H9 (cell line): ENCODE measurements around the gene OOSP4A. TPM values are rescaled to one million over a fixed set of nuclear protein-coding genes. Genes with fewer than 3 reads are reported as not detected.

Experiments
- DNase-seq: peaks from one replicate; pipeline ENCODE4 v3.0.0-alpha.2; 2017
- H2AFZ ChIP-seq: one replicate; pipeline ENCODE4 v1.6.1; 2013; ENCODE audit warnings: mild to moderate bottlenecking, low read length, control low read depth, moderate library complexity
- H2AK5ac ChIP-seq: 2 replicates; pipeline ENCODE4 v1.6.1; 2013; ENCODE audit warnings: low read length, control low read depth, mixed read lengths; ENCODE audit not compliant: insufficient read length
- H2BK120ac ChIP-seq: one replicate; pipeline ENCODE4 v1.6.1; 2013; ENCODE audit warnings: low read depth, mild to moderate bottlenecking, low read length, control low read depth, inconsistent platforms; ENCODE audit not compliant: poor library complexity, severe bottlenecking
- H2BK12ac ChIP-seq: 2 replicates; pipeline ENCODE4 v1.6.1; 2013; ENCODE audit warnings: low read length, control low read depth, mixed read lengths, low read depth; ENCODE audit not compliant: insufficient read length
- H2BK15ac ChIP-seq: 2 replicates; pipeline ENCODE4 v1.6.1; 2013; ENCODE audit warnings: low read depth, low read length, control low read depth
- H2BK20ac ChIP-seq: one replicate; pipeline ENCODE4 v1.6.1; 2013; ENCODE audit warnings: low read depth, mild to moderate bottlenecking, low read length, control low read depth, inconsistent platforms; ENCODE audit not compliant: poor library complexity, severe bottlenecking
- H2BK5ac ChIP-seq: 2 replicates; pipeline ENCODE4 v1.6.1; 2013; ENCODE audit warnings: low read length, control low read depth, mixed read lengths; ENCODE audit not compliant: insufficient read length
- H3K14ac ChIP-seq: 2 replicates; pipeline ENCODE4 v1.6.1; 2013; ENCODE audit warnings: low read length, control low read depth; ENCODE audit not compliant: insufficient read depth
- H3K18ac ChIP-seq: 2 replicates; pipeline ENCODE4 v1.6.1; 2013; ENCODE audit warnings: low read depth, mild to moderate bottlenecking, mixed read lengths, low read length, control low read depth; ENCODE audit not compliant: insufficient read length
- H3K23ac ChIP-seq: 2 replicates; pipeline ENCODE4 v1.6.1; 2013; ENCODE audit warnings: low read length, control low read depth, mixed read lengths, low read depth; ENCODE audit not compliant: insufficient read length
- H3K23me2 ChIP-seq: 2 replicates; pipeline ENCODE4 v1.6.1; 2013; ENCODE audit warnings: low read depth, mild to moderate bottlenecking, mixed read lengths, low read length, control low read depth; ENCODE audit not compliant: insufficient read length, poor library complexity, severe bottlenecking
- H3K27ac ChIP-seq: 2 replicates; pipeline ENCODE4 v1.5.1; 2013; ENCODE audit warnings: low read length, control low read depth, mixed read lengths, low read depth; ENCODE audit not compliant: insufficient read length
- H3K27me3 ChIP-seq: 2 replicates; pipeline ENCODE4 v1.6.1; 2013; ENCODE audit warnings: low read length, control low read depth, inconsistent platforms; ENCODE audit not compliant: insufficient read depth
- H3K4ac ChIP-seq: 2 replicates; pipeline ENCODE4 v1.6.1; 2013; ENCODE audit warnings: low read depth, mild to moderate bottlenecking, control low read depth, inconsistent platforms, low read length, moderate library complexity
- H3K4me1 ChIP-seq: 2 replicates; pipeline ENCODE4 v1.6.1; 2013; ENCODE audit warnings: low read length, control low read depth, inconsistent platforms; ENCODE audit not compliant: insufficient read depth
- H3K4me2 ChIP-seq: 2 replicates; pipeline ENCODE4 v1.6.1; 2013; ENCODE audit warnings: low read length, control low read depth, mixed read lengths; ENCODE audit not compliant: insufficient read length, insufficient read depth
- H3K56ac ChIP-seq: 2 replicates; pipeline ENCODE4 v1.6.1; 2013; ENCODE audit warnings: low read depth, mild to moderate bottlenecking, mixed read lengths, low read length, control low read depth; ENCODE audit not compliant: insufficient read length
- H3K79me1 ChIP-seq: 2 replicates; pipeline ENCODE4 v1.6.1; 2013; ENCODE audit warnings: low read depth, mild to moderate bottlenecking, moderate library complexity, low read length, control low read depth, inconsistent platforms; ENCODE audit not compliant: insufficient read depth, poor library complexity, severe bottlenecking
- H3K79me2 ChIP-seq: 2 replicates; pipeline ENCODE4 v1.6.1; 2013; ENCODE audit warnings: low read length, control low read depth, inconsistent platforms; ENCODE audit not compliant: insufficient read depth
- H3K9ac ChIP-seq: 2 replicates; pipeline ENCODE4 v1.6.1; 2013; ENCODE audit warnings: low read length, control low read depth, mixed read lengths; ENCODE audit not compliant: insufficient read length; ENCODE audit errors: extremely low read depth
- H3K9me3 ChIP-seq: one replicate; pipeline ENCODE4 v1.6.1; 2013; ENCODE audit warnings: low read depth, low read length, inconsistent platforms; ENCODE audit not compliant: control insufficient read depth
- H3T11ph ChIP-seq: one replicate; pipeline ENCODE4 v1.6.1; 2013; ENCODE audit warnings: mild to moderate bottlenecking, low read length, control low read depth, inconsistent platforms
- H4K20me1 ChIP-seq: one replicate; pipeline ENCODE4 v1.6.1; 2013; ENCODE audit not compliant: control insufficient read depth, insufficient read length, insufficient read depth
- H4K5ac ChIP-seq: 2 replicates; pipeline ENCODE4 v1.6.1; 2013; ENCODE audit warnings: low read depth, mild to moderate bottlenecking, mixed read lengths, low read length, control low read depth; ENCODE audit not compliant: insufficient read length
- H4K8ac ChIP-seq: replicated peaks from 2 replicates; pipeline ENCODE4 v1.6.1; 2013; ENCODE audit warnings: low read length, control low read depth, mixed read lengths, low read depth; ENCODE audit not compliant: insufficient read length
- H4K91ac ChIP-seq: 2 replicates; pipeline ENCODE4 v1.6.1; 2013; ENCODE audit warnings: low read depth, mild to moderate bottlenecking, moderate library complexity, mixed read lengths, low read length, control low read depth; ENCODE audit not compliant: insufficient read length
- H3K27ac Mint-ChIP-seq, 3 experiments: 2 replicates in 2 of 3; 3 replicates in 1 of 3; pipeline ENCODE4 v1.8.0; 2020 to 2021; ENCODE audit warnings: mixed read lengths in 3 of 3, mild to moderate bottlenecking in 1 of 3, moderate library complexity in 1 of 3
- H3K27me3 Mint-ChIP-seq: 2 replicates; pipeline ENCODE4 v1.8.0; 2021; ENCODE audit warnings: low read depth, mild to moderate bottlenecking, moderate library complexity, mixed read lengths
- H3K36me3 Mint-ChIP-seq, 3 experiments: 2 replicates in 2 of 3; 3 replicates in 1 of 3; pipeline ENCODE4 v1.8.0; 2020 to 2021; ENCODE audit warnings: low read depth in 3 of 3, mixed read lengths in 3 of 3; ENCODE audit not compliant: insufficient read depth in 1 of 3
- H3K4me1 Mint-ChIP-seq, 2 experiments: 2 replicates each; pipeline ENCODE4 v1.8.0; 2020; ENCODE audit warnings: mixed read lengths in 2 of 2
- H3K4me3 Mint-ChIP-seq, 2 experiments: 2 replicates in 1 of 2; 3 replicates in 1 of 2; pipeline ENCODE4 v1.8.0; 2020 to 2021; ENCODE audit warnings: mild to moderate bottlenecking in 2 of 2, mixed read lengths in 2 of 2, moderate library complexity in 1 of 2
- H3K9me3 Mint-ChIP-seq, 2 experiments: 2 replicates in 1 of 2; 3 replicates in 1 of 2; pipeline ENCODE4 v1.8.0; 2020; ENCODE audit warnings: mild to moderate bottlenecking in 2 of 2, mixed read lengths in 2 of 2, moderate library complexity in 1 of 2
- WGBS: extraction: QIAGEN DNeasy Blood & Tissue Kit; methylation state at CpG from one replicate; pipeline ENCODE4 v1.1.7; 2013; ENCODE audit warnings: missing lambda C conversion rate, low lambda C conversion rate, mixed read lengths; ENCODE audit not compliant: insufficient read length; ENCODE audit errors: extremely low coverage; 5-methylcytosine and 5-hydroxymethylcytosine counted together
- total RNA-seq: library from RNA; stranded (reverse); gene quantifications from 2 replicates; pipeline ENCODE4 v1.2.1, GENCODE V29; 2021
- TF ChIP-seq, protein P1 (sequence below): fragments of 200-600 bp; sonication (generic); conservative IDR thresholded peaks from 3 replicates; pipeline ENCODE4 v1.8.0; 2021; ENCODE audit warnings: antibody characterized with exemption, mild to moderate bottlenecking

Gene OOSP4A
- total RNA-seq, 1 experiment from 2014 or later = not detected

- no peak overlapping the region for H2BK120ac ChIP-seq
- no peak overlapping the region for H2BK15ac ChIP-seq
- no peak overlapping the region for H3K4me3 Mint-ChIP-seq
- H3K27me3 Mint-ChIP-seq = no peaks in the 10 kb centered on the region
- H3K4me2 ChIP-seq = no peak overlapping the region
- H2AK5ac ChIP-seq = no peak overlapping the region
- no peaks in the 10 kb centered on the region for H3K36me3 Mint-ChIP-seq
- no peaks in the 10 kb centered on the region for H3K79me1 ChIP-seq
- H3K27me3 ChIP-seq = no peaks in the 10 kb centered on the region
- H2AFZ ChIP-seq = no peak overlapping the region
- no peak overlapping the region for H4K8ac ChIP-seq
- peaks cover 4% of the 10 kb centered on the region; the same call in 1 of the 2 replicates for H3K4me1 ChIP-seq
- no peak overlapping the region for H2BK20ac ChIP-seq
- no peaks in the 10 kb centered on the region for H3K79me2 ChIP-seq
- no peaks in the 10 kb centered on the region for H3K9me3 Mint-ChIP-seq
- no peaks in the 10 kb centered on the region for H4K20me1 ChIP-seq
- H3K23me2 ChIP-seq = no peaks in the 10 kb centered on the region
- H3K56ac ChIP-seq = no peak overlapping the region
- H3K27ac Mint-ChIP-seq = no peak overlapping the region
- H2BK5ac ChIP-seq = no peak overlapping the region
- H3T11ph ChIP-seq = no peak overlapping the region
- H3K9ac ChIP-seq = no peak overlapping the region
- H3K18ac ChIP-seq = no peak overlapping the region
- H3K14ac ChIP-seq = no peak overlapping the region
- H3K9me3 ChIP-seq = no peaks in the 10 kb centered on the region
- TF ChIP-seq, protein P1, sequence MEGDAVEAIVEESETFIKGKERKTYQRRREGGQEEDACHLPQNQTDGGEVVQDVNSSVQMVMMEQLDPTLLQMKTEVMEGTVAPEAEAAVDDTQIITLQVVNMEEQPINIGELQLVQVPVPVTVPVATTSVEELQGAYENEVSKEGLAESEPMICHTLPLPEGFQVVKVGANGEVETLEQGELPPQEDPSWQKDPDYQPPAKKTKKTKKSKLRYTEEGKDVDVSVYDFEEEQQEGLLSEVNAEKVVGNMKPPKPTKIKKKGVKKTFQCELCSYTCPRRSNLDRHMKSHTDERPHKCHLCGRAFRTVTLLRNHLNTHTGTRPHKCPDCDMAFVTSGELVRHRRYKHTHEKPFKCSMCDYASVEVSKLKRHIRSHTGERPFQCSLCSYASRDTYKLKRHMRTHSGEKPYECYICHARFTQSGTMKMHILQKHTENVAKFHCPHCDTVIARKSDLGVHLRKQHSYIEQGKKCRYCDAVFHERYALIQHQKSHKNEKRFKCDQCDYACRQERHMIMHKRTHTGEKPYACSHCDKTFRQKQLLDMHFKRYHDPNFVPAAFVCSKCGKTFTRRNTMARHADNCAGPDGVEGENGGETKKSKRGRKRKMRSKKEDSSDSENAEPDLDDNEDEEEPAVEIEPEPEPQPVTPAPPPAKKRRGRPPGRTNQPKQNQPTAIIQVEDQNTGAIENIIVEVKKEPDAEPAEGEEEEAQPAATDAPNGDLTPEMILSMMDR = no peak
- peaks cover 12 to 15% of the 10 kb centered on the region in 2 experiments for H3K4me1 Mint-ChIP-seq
- no peak overlapping the region for H3K23ac ChIP-seq
- WGBS = no CpG with 5 or more reads among the region's 2 CpGs
- H3K4ac ChIP-seq = no peak overlapping the region
- no peak overlapping the region for H3K27ac ChIP-seq
- H4K5ac ChIP-seq = no peak overlapping the region
- no peak overlapping the region for H2BK12ac ChIP-seq
- H4K91ac ChIP-seq = no peak overlapping the region
- no peak for DNase-seq
Observed at GRCh38 chr11:59962107-59962482, 1.7 kb upstream of the OOSP4A start.
